ENCODE results near the gene SYNGAP1. TPM values are rescaled to one million over a fixed set of nuclear protein-coding genes. Genes with fewer than 3 reads are reported as not detected.

The SYNGAP1 gene
- total RNA-seq, 4 donors from 2014 or later = 6.2 to 7.3 (median 7.1) TPM

GRCh38 chr6:33440649-33441309 lies 20.9 kb downstream of the SYNGAP1 start:
- TF ChIP-seq CTCF (IDR thresholded peaks at IDR 0.05; ENCODE audit: low read depth) = no peak

DNA sequence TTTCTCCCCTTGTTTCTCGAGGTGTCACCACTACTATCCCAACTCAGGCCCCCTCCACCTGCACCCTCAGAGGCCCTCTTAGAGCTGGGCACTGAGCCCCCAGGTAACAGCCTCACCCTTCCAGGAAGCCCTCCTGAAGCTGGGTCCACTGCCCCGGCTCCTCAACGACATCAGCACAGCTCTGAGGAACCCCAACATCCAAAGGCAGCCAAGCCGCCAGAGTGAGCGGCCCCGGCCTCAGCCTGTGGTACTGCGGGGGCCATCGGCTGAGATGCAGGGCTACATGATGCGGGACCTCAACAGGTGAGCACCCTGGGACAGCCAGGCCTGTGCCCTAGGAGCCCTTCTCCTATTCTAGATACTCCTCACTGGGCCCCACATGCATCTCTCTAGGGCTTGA lies 21.6 kb downstream of the SYNGAP1 start:
- TF ChIP-seq CTCF (IDR thresholded peaks at IDR 0.05; ENCODE audit: low read depth) = no peak

DNA sequence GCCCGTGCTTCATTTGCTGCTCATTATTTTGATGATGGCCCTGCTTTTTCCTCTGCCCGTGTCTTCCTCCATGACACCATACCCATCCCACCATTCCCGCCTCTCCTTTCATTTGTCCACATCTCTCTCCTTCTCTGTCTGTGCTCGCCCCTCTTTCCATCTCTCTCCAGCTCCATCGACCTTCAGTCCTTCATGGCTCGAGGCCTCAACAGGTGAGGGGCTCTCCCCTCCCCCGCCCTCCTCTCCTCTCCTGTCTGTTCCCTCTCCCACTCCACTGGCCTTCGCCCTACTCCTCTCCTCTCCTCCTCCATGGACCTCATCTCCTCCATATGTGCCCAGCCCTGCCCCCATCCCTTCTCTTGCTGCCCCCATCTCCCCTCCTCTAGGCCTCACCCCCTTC lies 22.4 kb downstream of the SYNGAP1 start:
- no peak for TF ChIP-seq CTCF (IDR thresholded peaks at IDR 0.05; ENCODE audit: low read depth)

DNA sequence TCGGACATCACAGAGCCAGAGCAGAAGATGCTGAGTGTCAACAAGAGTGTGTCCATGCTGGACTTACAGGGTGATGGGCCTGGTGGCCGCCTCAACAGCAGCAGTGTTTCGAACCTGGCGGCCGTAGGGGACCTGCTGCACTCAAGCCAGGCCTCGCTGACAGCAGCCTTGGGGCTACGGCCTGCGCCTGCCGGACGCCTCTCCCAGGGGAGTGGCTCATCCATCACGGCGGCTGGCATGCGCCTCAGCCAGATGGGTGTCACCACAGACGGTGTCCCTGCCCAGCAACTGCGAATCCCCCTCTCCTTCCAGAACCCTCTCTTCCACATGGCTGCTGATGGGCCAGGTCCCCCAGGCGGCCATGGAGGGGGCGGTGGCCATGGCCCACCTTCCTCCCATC lies 23.2 kb downstream of the SYNGAP1 start:
- TF ChIP-seq CTCF (IDR thresholded peaks at IDR 0.05; ENCODE audit: low read depth) = no peak

- no peak for TF ChIP-seq CTCF (IDR thresholded peaks at IDR 0.05; ENCODE audit: low read depth)
These were observed 24.0 kb downstream of the SYNGAP1 start for GRCh38 chr6:33443619-33444504.

DNA sequence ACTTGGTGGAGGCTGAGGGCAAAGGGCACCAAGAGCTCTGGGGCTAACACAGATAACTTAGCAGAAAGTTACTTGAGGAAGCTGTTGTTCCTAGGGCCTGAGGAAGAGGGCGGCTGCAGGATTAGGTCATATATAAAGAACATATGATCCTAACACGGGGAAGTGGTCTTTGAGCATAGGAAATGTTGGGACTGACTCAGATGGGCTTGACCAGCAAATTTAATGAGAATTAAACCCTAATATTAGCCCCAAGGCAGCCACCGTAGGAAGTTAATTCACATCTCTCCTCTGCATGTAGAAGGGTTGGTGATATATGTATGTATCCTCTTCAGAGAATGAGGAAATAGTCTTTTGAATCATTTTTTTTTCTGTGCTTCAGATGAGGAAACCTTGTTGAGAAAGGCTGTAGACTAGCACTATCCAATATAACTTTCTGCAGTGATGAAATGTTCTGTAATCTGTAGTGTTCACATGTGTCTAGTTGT lies 25.3 kb downstream of the SYNGAP1 start:
- no peak for TF ChIP-seq CTCF (IDR thresholded peaks at IDR 0.05; ENCODE audit: low read depth)

DNA sequence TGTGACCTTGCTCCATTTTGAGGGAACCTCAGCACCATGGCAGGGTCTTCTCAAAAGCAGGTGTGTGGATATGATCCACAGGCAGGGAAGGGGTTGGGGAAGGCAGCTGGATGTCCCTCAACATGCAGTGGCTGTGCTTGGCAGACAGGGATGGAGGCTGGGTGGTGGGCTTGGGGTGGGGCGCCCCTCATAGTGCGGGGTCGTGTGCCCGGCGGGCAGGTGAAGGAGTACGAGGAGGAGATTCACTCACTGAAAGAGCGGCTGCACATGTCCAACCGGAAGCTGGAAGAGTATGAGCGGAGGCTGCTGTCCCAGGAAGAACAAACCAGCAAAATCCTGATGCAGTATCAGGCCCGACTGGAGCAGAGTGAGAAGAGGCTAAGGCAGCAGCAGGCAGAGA lies 26.5 kb downstream of the SYNGAP1 start:
- TF ChIP-seq CTCF (IDR thresholded peaks at IDR 0.05; ENCODE audit: low read depth) = no peak

Data from subcutaneous adipose tissue (tissue), 4 donors.